Kidney epithelial cell (primary cell): ENCODE measurements around the gene NAGS. TPM values are rescaled to one million over a fixed set of nuclear protein-coding genes. Genes with fewer than 3 reads are reported as not detected.
"Not testable (repeated sequence)": the region's sequence is repeated elsewhere in the genome, so short reads cannot be mapped to it uniquely, and the experiment has no call there.

Experiments
- DNase-seq: peaks from one replicate; pipeline ENCODE4 v3.0.0-alpha.2; 2010; ENCODE audit warnings: low read depth
- H3K27me3 ChIP-seq: 2 replicates; pipeline ENCODE4 v1.6.0; 2011; ENCODE audit warnings: low read length; ENCODE audit not compliant: control insufficient read depth, insufficient read depth
- H3K36me3 ChIP-seq: 2 replicates; pipeline ENCODE4 v1.5.1; 2011; ENCODE audit warnings: low read length; ENCODE audit not compliant: control insufficient read depth, insufficient read depth
- H3K4me3 ChIP-seq: 2 replicates; pipeline ENCODE4 v1.5.1; 2011; ENCODE audit warnings: low read depth, mild to moderate bottlenecking, control low read depth, low read length
- CTCF ChIP-seq: IDR thresholded peaks from 2 replicates; pipeline ENCODE4 v1.5.1; 2011; ENCODE audit warnings: mild to moderate bottlenecking, moderate library complexity, low read length, control low read depth, inconsistent platforms; ENCODE audit not compliant: insufficient read depth, poor library complexity, severe bottlenecking
- total RNA-seq: library from RNA; depleted of rRNA; stranded (reverse); fragments of >200 nt; gene quantifications from 2 replicates; pipeline ENCODE4 v1.2.3, GENCODE V29; 2015

Gene NAGS
- total RNA-seq, 1 donor from 2014 or later, result 15.7 TPM

GRCh38 chr17:44029736-44030135 is 25.3 kb downstream of the NAGS start:
- DNase-seq, result no peak
- Histone ChIP-seq H3K36me3 (no peaks in the 10 kb centered on the region), H3K4me3 (no peak overlapping the region), H3K27me3 (no peaks in the 10 kb centered on the region)
- TF ChIP-seq CTCF, result no peak

GRCh38 chr17:44030482-44030881 is 26.1 kb downstream of the NAGS start:
- H3K36me3 ChIP-seq, result no peaks in the 10 kb centered on the region
- TF ChIP-seq CTCF, result no peak
- no peak overlapping the region for H3K4me3 ChIP-seq
- no peak for DNase-seq
- H3K27me3 ChIP-seq, result no peaks in the 10 kb centered on the region

- Histone ChIP-seq H3K27me3 (no peaks in the 10 kb centered on the region), H3K36me3 (no peaks in the 10 kb centered on the region), H3K4me3 (no peak overlapping the region)
- DNase-seq, result no peak
- TF ChIP-seq CTCF, result no peak
These were observed 29.5 kb downstream of the NAGS start for GRCh38 chr17:44033861-44034408.

GRCh38 chr17:44034688-44035087 is 30.3 kb downstream of the NAGS start:
- H3K27me3 ChIP-seq, DNase-seq, H3K36me3 ChIP-seq, H3K4me3 ChIP-seq: not testable (repeated sequence)

GRCh38 chr17:44037471-44037870 is 33.0 kb downstream of the NAGS start:
- DNase-seq, result no peak
- peaks cover 1% of the 10 kb centered on the region for H3K36me3 ChIP-seq
- no peak overlapping the region for H3K4me3 ChIP-seq
- no peak for TF ChIP-seq CTCF
- no peaks in the 10 kb centered on the region for H3K27me3 ChIP-seq

- no peak for TF ChIP-seq CTCF
- no peak for DNase-seq
- Histone ChIP-seq H3K27me3 (no peaks in the 10 kb centered on the region), H3K4me3 (no peak overlapping the region), H3K36me3 (peaks cover 1% of the 10 kb centered on the region)
These were observed 34.2 kb downstream of the NAGS start for GRCh38 chr17:44038604-44039011.
